NCI-H146 treated with DMSO at 0.1 percent for 48 hours (cell line): ENCODE results near the gene NAGLU.

Experiments
- DNase-seq: peaks from one replicate; lab custom pipeline; 2025; ENCODE audit not compliant: unreplicated experiment; lab: John Stamatoyannopoulos, UW

The NAGLU gene

GRCh38 chr17:42586514-42587230 lies 50.6 kb downstream of the NAGLU start:
- DNase-seq = no peak

- DNase-seq = no peak
Measured at GRCh38 chr17:42590886-42591285, 54.8 kb downstream of the NAGLU start.

DNA sequence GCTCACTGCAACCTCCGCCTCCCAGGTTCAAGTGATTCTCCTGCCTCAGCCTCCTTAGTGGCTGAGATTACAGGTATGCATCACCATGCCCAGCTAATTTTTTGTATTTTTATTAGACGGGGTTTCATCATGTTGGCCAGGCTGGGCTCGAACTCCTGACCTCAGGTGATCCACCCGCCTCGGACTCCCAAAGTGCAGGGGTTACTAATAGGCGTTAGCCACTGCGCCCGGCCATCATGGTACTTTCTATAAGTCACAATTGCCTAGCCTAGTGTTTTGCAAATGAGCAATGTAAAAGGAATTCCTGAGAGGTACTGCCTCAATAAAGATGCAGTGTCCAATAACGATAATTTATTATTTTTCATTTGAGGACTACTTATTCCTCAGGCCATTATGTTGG lies 55.4 kb downstream of the NAGLU start:
- no peak for DNase-seq
